NCI-H128 (cell line): ENCODE measurements around the gene PPP1R8.
"Not testable (repeated sequence)": the region's sequence is repeated elsewhere in the genome, so short reads cannot be mapped to it uniquely, and the experiment has no call there.

ENCODE experiments used
- DNase-seq: peaks from one replicate; lab custom pipeline; 2025; ENCODE audit not compliant: unreplicated experiment; lab: John Stamatoyannopoulos, UW

Gene PPP1R8

GRCh38 chr1:27831568-27832410, 1.2 kb downstream of the PPP1R8 start:
- no peak for DNase-seq

GRCh38 chr1:27832762-27833161, 2.2 kb downstream of the PPP1R8 start:
- no peak for DNase-seq

- no peak for DNase-seq
Observed at GRCh38 chr1:27833470-27833869, 2.9 kb downstream of the PPP1R8 start.

DNA sequence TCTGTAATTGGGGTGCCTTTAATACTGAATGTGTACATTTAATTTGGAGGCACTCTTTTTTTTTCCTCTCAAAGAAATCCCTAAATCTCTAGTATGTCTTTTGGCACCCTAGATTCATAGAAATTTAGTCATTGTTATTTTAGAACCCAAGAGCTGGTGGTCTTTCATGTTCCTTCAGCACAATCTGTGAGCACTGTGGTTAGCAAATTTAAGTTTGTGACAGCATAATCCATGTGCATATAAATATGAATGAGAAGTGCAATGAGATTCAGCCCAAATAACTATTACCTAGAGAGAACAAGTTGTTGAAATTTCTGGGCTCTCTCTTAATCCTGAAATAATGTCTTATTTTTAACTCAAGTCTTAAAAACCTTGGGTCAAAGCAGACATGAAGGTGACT, 4.5 kb downstream of the PPP1R8 start:
- no peak for DNase-seq

- DNase-seq: no peak
Observed at GRCh38 chr1:27835501-27835900, 4.9 kb downstream of the PPP1R8 start.

GRCh38 chr1:27849951-27850350, 19.4 kb downstream of the PPP1R8 start:
- no peak for DNase-seq

DNA sequence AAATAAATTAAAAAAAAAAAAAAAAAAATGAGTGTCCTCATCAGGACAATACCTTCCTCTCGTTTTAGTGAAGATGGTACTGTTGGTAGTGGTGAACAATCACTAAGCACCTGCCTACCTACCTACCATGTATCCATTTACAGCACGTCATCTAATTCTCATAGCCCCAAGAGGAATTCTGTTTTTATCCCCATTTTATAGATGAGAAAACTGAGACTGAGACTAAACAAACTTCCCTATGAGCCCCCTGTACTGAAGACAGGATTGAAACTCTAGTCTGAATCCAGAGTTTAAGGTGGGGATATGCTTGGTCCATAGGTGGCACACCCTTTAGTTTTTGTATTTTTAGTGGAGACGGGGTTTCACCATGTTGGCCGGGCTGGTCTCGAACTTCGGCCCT, 24.5 kb downstream of the PPP1R8 start:
- no peak for DNase-seq

DNA sequence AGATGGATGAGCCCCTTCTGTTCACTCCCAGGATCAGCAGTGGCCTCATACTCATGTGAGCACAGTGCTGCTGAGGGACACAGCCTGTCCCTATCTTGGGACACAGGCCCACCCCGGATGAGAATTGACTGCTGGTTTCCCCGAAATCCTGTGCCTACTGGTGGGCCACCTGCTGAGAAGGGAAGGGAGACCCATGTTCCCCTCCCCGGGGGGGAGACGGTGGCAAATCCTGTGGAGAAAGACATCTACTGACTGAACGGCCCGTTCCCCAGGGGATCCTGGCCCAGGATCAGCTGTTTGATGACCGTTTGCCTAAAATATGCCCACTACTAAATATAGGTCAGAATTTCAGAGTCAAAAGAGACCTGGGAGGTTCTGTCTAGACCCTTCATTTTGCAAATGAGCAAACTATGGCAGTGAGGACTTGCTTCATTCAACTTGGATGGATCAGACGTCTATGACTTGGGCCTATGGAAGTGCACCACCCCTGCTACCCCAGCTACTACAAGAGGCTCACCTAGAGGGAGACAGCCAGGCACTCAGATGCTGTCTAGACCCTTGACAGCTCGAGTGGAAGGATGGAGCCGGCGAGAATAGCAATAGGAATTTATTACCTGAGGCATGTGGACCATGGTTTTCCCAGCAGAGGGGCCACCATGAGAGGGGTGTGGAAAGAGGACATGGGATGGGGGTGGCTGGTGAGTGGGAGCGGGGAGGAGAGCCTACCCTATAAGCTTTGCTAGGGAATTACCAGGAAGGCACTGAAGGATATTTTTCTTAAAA, 26.2 kb downstream of the PPP1R8 start:
- no peak for DNase-seq

- DNase-seq: not testable (repeated sequence)
Observed at GRCh38 chr1:27857552-27857951, 27.0 kb downstream of the PPP1R8 start.

DNA sequence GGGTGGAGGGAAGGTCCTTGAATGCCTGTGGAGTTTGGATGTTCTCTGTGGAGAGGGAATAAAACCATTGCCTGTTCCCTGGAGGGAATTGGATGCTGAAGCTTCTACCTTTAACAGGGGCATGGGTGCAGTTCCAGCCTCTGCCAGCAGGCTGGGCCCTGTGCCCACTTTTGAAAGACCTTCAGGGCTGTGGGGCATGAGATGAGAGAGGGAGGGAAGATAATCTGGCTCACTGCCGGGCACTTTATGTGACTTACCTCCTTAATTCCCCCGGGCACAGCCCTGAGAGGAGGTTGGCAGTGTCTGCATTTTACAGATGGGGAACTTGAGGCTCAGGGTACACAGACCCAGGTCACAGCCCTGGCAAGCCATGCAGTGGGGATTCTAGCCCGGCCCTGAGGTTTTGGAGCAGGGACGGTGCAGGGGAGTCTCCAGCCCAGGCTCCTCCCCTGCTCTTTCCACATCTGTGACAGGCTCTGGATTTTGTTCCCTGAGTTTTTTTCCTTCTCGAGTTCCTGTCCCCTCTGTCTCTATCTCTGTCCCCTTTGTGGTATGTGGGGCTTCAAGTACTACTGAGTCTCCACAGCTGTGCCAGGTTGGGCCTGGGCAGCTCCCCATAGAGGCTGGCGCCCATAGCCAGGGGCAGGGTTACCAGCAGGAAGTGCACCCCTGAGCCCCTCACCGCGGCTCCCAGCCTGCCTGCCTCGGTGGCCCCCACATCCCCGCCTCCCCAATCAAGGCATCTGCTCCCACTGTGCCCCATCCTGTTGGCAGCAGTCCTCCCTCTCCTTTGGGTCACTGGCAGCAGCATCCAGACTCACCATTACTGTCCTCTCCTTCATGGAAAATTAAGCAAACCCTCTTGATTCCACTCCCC, 27.7 kb downstream of the PPP1R8 start:
- DNase-seq: peak; percentile 80

DNA sequence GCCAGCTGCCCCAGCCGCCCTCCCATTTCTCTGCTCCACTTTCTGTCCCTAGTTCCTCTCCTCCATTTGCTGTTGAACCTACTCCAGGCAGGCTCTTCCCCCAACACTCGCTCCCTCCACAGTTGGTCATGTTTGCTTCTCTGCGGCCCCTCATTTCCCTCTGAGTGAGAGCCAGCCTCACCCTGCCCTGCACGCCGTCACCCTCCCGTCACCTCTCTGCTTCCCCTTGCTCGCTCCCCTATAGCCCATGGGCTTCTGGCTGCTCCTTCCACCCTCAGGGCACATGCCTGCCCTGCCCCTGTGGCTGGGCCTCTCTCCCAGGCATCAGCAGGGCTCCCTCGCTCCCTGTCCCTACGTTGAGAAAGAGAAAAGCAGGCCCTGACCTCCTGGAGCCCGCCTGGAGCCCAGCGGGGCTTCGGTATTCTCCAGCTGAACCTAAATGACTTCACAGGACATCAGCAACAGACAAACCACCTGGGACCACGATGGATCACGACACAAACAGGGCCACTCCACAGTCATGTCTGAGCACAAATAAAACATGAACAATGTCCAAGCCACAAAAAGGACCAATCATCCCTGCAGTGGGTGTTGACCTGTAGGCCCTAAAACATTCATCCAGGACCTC, 28.5 kb downstream of the PPP1R8 start:
- no peak for DNase-seq

GRCh38 chr1:27861436-27861835, 30.9 kb downstream of the PPP1R8 start:
- no peak for DNase-seq

DNA sequence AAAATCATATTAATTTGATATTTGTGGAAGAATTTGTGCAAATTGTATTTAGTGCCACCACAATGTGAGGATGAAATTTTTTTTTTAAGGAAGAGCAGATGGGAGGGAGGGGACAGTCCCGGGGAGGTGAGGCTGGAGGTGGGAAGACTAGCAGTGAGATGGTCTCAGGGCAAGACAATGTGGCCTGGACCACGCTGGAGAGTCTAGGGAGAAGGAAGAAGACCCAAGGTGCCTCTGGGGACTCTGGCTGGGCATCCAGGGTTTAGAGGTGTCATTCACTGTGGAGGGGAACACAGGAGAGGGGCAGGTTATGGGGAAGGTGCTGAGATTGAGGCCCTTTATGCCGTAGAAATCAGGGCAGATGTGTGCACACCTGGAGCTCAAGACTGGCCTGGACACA, 31.4 kb downstream of the PPP1R8 start:
- DNase-seq: no peak

GRCh38 chr1:27862671-27863537, 32.3 kb downstream of the PPP1R8 start:
- DNase-seq: no peak

DNA sequence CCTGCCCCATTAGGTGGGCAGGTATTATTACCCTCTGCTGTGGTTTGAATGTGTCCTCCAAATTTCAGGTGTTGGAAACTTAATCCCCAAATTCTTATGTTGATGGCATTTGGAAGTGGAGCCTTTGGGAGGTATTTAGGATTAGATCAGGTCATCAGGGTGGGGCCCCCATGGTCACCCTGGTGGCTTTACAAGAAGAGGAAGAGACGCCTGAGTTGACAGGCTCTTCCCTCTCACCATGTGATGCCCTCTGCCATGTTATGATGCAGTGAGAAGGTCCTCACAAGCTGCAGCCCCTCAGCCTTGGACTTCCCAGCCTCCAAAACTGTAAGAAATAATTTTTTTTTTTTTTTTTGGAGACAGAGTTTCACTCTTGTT, 32.9 kb downstream of the PPP1R8 start:
- DNase-seq: no peak

DNA sequence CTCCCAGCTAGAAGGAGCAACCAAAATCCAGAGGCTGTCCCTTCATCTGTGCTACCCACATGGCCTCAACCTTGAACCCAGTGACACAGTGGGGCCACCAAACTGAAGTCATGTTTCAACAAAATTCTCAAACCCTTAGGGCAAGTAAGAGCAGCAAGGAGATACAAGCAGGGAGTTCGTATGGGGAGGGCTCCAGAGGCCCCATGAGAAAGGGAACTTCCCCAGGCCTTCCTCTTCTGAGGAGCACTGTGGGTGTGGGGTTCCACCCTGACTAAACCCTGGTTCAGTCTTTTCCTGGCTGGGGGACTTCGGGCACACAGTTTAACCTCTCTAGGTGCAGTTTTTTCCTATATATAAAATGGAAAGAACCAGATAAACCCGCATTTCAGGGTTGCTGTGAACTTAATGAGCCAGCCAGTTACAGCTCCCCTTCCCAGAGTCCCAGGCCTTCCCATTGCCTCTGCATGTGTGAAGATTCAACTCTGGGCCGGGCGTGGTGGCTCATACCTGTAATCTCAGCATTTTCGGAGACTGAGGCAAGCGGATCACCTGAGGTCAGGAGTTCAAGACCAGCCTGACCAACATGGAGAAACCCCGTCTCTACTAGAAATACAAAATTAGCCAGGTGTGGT, 33.8 kb downstream of the PPP1R8 start:
- DNase-seq: no peak

GRCh38 chr1:27865821-27866220, 35.2 kb downstream of the PPP1R8 start:
- no peak for DNase-seq

DNA sequence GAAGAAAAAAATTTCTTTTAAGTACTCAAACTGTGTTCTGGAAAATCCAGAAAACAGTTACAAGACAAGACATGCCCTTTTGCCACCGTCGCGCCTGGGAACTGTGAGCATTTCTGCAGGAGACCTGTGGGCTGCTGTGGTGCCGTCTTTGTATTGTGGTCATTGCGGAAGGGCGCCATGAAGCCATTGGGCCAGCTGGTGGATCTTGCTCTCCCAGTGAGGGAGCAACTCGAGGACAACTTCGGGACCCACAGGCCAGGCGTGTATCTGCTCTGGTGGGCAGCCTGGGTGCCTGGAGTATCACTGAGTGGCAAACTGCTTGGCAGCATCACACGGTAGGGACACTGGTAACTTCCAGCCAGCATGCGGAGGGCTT, 38.0 kb downstream of the PPP1R8 start:
- no peak for DNase-seq

GRCh38 chr1:27868932-27869718, 38.5 kb downstream of the PPP1R8 start:
- DNase-seq: no peak
